A549 (cell line): Measurements from ENCODE around the gene RASA1.
"Not testable (repeated sequence)": the region's sequence is repeated elsewhere in the genome, so short reads cannot be mapped to it uniquely, and the experiment has no call there.

Source experiments
- CTCF ChIP-seq: fragments of >200 bp; sonication (Bioruptor Twin); formaldehyde crosslinking; IDR thresholded peaks from 3 replicates; pipeline ENCODE4 v1.5.1; 2016
- EP300 ChIP-seq, 2 experiments: fragments of >200 bp; sonication (Bioruptor Twin); formaldehyde crosslinking; IDR thresholded peaks; 2 replicates in 1 of 2; 3 replicates in 1 of 2; pipeline ENCODE4 v1.6.1; 2016 to 2017
- KDM1A ChIP-seq: fragments of 200-600 bp; sonication (generic); IDR thresholded peaks from 2 replicates; pipeline ENCODE4 v1.6.1; 2016; ENCODE audit warnings: low read depth, mild to moderate bottlenecking
- POLR2A ChIP-seq: IDR thresholded peaks from 2 replicates; pipeline ENCODE4 v1.6.1; 2012; ENCODE audit warnings: mild to moderate bottlenecking, low read length

- TF ChIP-seq KDM1A; CTCF; POLR2A; EP300 (IDR thresholded peaks at IDR 0.05): not testable (repeated sequence)
These were observed 38.4 kb downstream of the RASA1 start for GRCh38 chr5:87306090-87306489.
